ENCODE measurements around the gene LAMB4. TPM values are rescaled to one million over a fixed set of nuclear protein-coding genes. Genes with fewer than 3 reads are reported as not detected.
A peak's percentile ranks its signal among the peaks of the same experiment; 100 is the strongest.

LAMB4 gene
- total and polyA plus RNA-seq, 2 donors (not counting 1 experiment from before 2014, with no cell fraction given): 0.17 to 0.57 TPM

GRCh38 chr7:108057951-108058481 lies 72.1 kb downstream of the LAMB4 start:
- H3K79me2 ChIP-seq (ENCODE audit: control insufficient read depth, insufficient read depth, low read length): no peaks in the 10 kb centered on the region
- no peak overlapping the region for H3K4me3 ChIP-seq (replicated peaks in 1 of 4; ENCODE audit: control extremely low read depth in 1 of 4, insufficient read depth in 1 of 4, low read depth in 3 of 4, low read length in 4 of 4)

GRCh38 chr7:108055611-108056021 lies 74.5 kb downstream of the LAMB4 start:
- Histone ChIP-seq H3K4me2 (ENCODE audit: extremely low read depth, insufficient read depth, low read length) (no peak overlapping the region), H3K27me3 (ENCODE audit: control insufficient read depth, insufficient read depth, low read length) (no peaks in the 10 kb centered on the region), H3K36me3 (ENCODE audit: control insufficient read depth, insufficient read depth, low read length) (no peaks in the 10 kb centered on the region), H3K79me2 (ENCODE audit: control insufficient read depth, insufficient read depth, low read length) (no peaks in the 10 kb centered on the region), H4K20me1 (ENCODE audit: control insufficient read depth, extremely low read depth, insufficient read depth, low read length) (no peaks in the 10 kb centered on the region), H2AFZ (ENCODE audit: low read length) (peak overlapping the region; percentile 32), H3K4me3 (replicated peaks in 1 of 4; ENCODE audit: control extremely low read depth in 1 of 4, insufficient read depth in 1 of 4, low read depth in 3 of 4, low read length in 4 of 4) (no peak overlapping the region), H3K4me1 (ENCODE audit: control insufficient read depth, extremely low read depth, insufficient read depth, low read length) (no peaks in the 10 kb centered on the region), H3K9me3 (ENCODE audit: control insufficient read depth, insufficient read depth, low read depth, low read length) (no peaks in the 10 kb centered on the region), H3K27ac (ENCODE audit: insufficient read depth, low read length) (no peak overlapping the region), H3K9ac (ENCODE audit: insufficient read depth, low read length) (no peak overlapping the region)
- no peak for DNase-seq (ENCODE audit: low read depth in 2 of 2)
- TF ChIP-seq CTCF (conservative IDR thresholded peaks at IDR 0.05 in 1 of 2, IDR thresholded peaks at IDR 0.05 in 1 of 2; ENCODE audit: low read depth in 1 of 2, low read length in 2 of 2) (no peak), EZH2 (IDR thresholded peaks at IDR 0.05; ENCODE audit: low read length, missing control alignments) (no peak)

More at GRCh38 chr7:108057951-108058481, 72.1 kb downstream of the LAMB4 start:
- no peaks in the 10 kb centered on the region for H3K36me3 ChIP-seq (ENCODE audit: control insufficient read depth, insufficient read depth, low read length)
- no peak overlapping the region for H3K4me2 ChIP-seq (ENCODE audit: extremely low read depth, insufficient read depth, low read length)
- H3K4me1 ChIP-seq (ENCODE audit: control insufficient read depth, extremely low read depth, insufficient read depth, low read length): peaks cover 6% of the 10 kb centered on the region
- H3K9ac ChIP-seq (ENCODE audit: insufficient read depth, low read length): no peak overlapping the region
- H3K27me3 ChIP-seq (ENCODE audit: control insufficient read depth, insufficient read depth, low read length): no peaks in the 10 kb centered on the region
- TF ChIP-seq CTCF (conservative IDR thresholded peaks at IDR 0.05 in 1 of 2, IDR thresholded peaks at IDR 0.05 in 1 of 2; ENCODE audit: low read depth in 1 of 2, low read length in 2 of 2) (no peak), EZH2 (IDR thresholded peaks at IDR 0.05; ENCODE audit: low read length, missing control alignments) (no peak)
- H3K9me3 ChIP-seq (ENCODE audit: control insufficient read depth, insufficient read depth, low read depth, low read length): no peaks in the 10 kb centered on the region
- no peak overlapping the region for H2AFZ ChIP-seq (ENCODE audit: low read length)
- no peak overlapping the region for H3K27ac ChIP-seq (ENCODE audit: insufficient read depth, low read length)
- peak in 1 of 2 donors; percentile 51 for DNase-seq (ENCODE audit: low read depth in 2 of 2)
- no peaks in the 10 kb centered on the region for H4K20me1 ChIP-seq (ENCODE audit: control insufficient read depth, extremely low read depth, insufficient read depth, low read length)

GRCh38 chr7:108054537-108054936 lies 75.6 kb downstream of the LAMB4 start:
- H3K9ac ChIP-seq (ENCODE audit: insufficient read depth, low read length): no peak overlapping the region
- TF ChIP-seq EZH2 (IDR thresholded peaks at IDR 0.05; ENCODE audit: low read length, missing control alignments) (no peak), CTCF (conservative IDR thresholded peaks at IDR 0.05 in 1 of 2, IDR thresholded peaks at IDR 0.05 in 1 of 2; ENCODE audit: low read depth in 1 of 2, low read length in 2 of 2) (no peak)

More at GRCh38 chr7:108054537-108054936, 75.6 kb downstream of the LAMB4 start:
- H2AFZ ChIP-seq (ENCODE audit: low read length): no peak overlapping the region
- DNase-seq (ENCODE audit: low read depth in 2 of 2): no peak
- no peaks in the 10 kb centered on the region for H3K9me3 ChIP-seq (ENCODE audit: control insufficient read depth, insufficient read depth, low read depth, low read length)
- H3K27me3 ChIP-seq (ENCODE audit: control insufficient read depth, insufficient read depth, low read length): no peaks in the 10 kb centered on the region
- H3K4me1 ChIP-seq (ENCODE audit: control insufficient read depth, extremely low read depth, insufficient read depth, low read length): no peaks in the 10 kb centered on the region
- no peak overlapping the region for H3K27ac ChIP-seq (ENCODE audit: insufficient read depth, low read length)
- H3K36me3 ChIP-seq (ENCODE audit: control insufficient read depth, insufficient read depth, low read length): no peaks in the 10 kb centered on the region
- no peak overlapping the region for H3K4me2 ChIP-seq (ENCODE audit: extremely low read depth, insufficient read depth, low read length)
- no peaks in the 10 kb centered on the region for H3K79me2 ChIP-seq (ENCODE audit: control insufficient read depth, insufficient read depth, low read length)
- H4K20me1 ChIP-seq (ENCODE audit: control insufficient read depth, extremely low read depth, insufficient read depth, low read length): no peaks in the 10 kb centered on the region
- H3K4me3 ChIP-seq (replicated peaks in 1 of 4; ENCODE audit: control extremely low read depth in 1 of 4, insufficient read depth in 1 of 4, low read depth in 3 of 4, low read length in 4 of 4): no peak overlapping the region
